ACHN (cell line): ENCODE measurements around the gene CORO1C.

ENCODE experiments used
- DNase-seq: peaks from one replicate; pipeline ENCODE4 v3.0.0-alpha.2; 2015
- in situ Hi-C: cut with HindIII; loops from 2 replicates; pipeline ENCODE4 v1.10.0; 2017; ENCODE audit warnings: low sequenced_read_pairs, low pct_ligation_motif_present, low pct_unique_long_range_greater_than_20kb

CORO1C gene

GRCh38 chr12:108605000-108605689 is 126.2 kb downstream of the CORO1C start:
- peak; percentile 90 for DNase-seq
- in situ Hi-C loops = no loop called here

- no peak for DNase-seq
- in situ Hi-C loops = no loop called here
Measured at GRCh38 chr12:108604208-108604941, 126.9 kb downstream of the CORO1C start.

DNA sequence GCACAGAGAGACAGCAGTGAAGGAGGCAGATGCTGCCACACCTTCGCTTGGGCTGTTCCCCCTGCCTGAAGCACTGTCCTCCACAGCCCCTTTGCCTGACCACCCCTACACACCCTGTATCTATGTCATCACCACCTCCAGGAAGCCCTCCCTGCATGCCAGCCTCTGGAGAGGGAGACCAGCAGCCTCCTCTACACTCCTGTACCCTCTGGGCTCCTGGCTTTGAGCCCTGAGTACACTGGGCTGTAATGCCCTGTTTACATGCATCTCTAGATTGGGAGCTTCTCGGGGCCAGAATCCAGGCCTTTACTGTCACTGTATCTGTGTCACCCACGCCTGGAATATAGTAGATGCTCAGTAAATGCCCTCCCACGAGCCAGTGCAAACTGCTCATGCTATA is 127.6 kb downstream of the CORO1C start:
- in situ Hi-C loops = no loop called here

DNA sequence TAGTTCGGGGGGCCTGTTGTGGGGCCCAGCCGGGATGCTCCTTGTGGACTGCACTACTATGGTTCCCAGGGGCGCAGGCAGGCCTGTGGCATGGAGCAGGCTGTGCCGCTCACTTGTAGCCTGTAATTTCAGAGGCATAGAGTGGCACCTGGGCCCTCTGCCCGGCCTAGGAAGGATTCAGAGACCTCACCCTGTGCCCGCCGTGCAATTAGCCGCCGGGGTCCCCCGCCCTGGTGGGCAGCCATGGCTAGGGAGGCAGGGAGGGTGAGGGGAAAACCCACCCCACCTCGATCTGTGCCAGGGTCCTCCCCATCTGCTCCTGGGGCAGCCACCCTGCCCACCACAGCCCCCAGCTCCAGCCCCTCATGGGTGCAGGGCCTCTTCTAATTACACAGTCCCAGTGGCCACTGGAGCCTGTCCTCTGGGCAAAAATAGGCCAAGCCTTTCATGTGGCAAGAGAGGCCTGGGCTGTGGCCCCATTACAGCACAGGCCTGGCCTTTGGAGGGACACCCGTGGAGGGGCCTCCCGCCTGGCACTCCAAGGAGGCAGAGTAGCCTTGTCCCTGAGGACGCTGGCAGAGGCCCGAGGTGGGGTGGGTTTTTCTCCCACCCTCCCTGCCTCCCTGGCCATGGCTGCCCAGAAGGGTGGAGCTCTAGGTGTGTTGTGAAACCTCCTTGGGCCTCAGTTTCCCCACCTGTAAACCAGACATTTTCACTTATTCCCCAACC is 128.2 kb downstream of the CORO1C start:
- in situ Hi-C loops = no loop called here

More for the DNA sequence above, 127.6 kb downstream of the CORO1C start:
- DNase-seq = no peak

DNA sequence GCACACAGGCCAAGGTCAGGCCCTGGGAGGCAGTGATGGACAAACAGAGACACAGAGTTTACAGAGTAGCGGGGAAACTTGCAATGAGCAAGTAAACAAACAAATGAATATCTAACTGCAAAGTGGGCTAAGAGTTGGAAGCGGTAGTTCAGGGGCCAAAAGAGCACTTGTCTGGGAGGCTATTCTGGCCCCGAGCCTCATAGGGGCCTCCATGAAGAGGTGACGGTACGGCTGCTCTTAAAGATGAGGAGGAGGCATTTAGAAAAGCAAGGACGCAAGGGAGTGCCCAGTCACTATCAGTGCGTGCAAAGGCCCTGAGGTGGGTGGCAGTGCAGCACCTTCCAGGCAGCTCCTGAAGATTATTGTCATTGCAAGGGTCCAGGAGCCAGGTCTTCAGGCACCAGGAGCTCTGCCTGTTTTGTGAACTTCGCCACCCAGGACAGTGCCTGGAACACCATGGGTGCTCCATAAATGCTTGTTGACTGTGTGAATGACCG is 129.1 kb downstream of the CORO1C start:
- no peak for DNase-seq
- in situ Hi-C loops = no loop called here

More for the DNA sequence above, 128.2 kb downstream of the CORO1C start:
- DNase-seq = no peak

DNA sequence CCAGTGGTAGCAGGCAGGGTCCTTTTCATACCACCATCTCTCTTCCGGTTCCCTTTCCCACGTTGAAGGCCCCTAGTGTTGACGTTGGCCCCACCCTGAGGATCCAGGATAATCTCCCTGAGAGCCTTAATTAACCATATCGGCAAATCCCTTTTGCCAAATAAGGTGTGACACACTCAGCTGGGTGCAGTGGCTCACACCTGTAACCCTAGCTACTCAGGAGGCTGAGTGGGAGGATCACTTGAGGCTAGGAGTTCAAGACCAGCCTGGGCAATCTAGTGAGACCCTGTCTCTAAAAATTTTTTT is 130.7 kb downstream of the CORO1C start:
- in situ Hi-C loops = no loop called here
- no peak for DNase-seq

GRCh38 chr12:108599948-108600701 is 131.2 kb downstream of the CORO1C start:
- no peak for DNase-seq
- in situ Hi-C loops = no loop called here

GRCh38 chr12:108599541-108599940 is 131.8 kb downstream of the CORO1C start:
- no peak for DNase-seq
- in situ Hi-C loops = no loop called here

DNA sequence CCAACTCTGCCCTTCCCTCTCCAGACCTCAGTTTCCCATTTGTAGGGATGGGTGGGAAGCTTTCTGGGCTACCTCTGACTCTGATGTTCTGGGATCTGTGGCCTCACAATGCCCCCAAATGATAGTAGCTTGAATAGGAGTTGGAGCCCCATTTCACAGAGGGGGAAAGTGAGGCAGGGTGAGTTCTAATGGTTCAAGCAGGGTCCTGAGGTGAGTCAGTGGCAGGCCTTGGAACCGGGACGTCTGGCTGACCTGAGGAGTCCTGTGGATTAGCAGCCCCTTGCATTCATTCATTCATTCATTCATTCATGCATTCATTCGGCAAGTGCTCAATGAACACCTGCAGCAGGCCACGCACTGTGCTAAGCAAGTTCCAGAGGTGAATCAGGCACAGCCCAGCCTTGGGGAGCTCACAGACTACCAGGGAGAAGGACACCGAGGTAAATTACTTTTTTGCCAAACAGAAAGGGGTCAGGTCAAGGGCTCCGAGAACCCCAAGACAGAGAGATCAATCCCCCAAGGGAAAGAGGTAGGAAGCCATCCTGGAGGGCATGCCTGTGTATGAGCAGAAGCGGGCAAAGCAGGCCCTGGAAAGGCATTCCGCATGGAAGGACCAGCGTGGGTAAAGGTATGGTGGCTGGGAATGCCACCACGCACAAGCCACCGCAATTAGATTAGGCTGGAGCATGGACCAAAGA is 132.6 kb downstream of the CORO1C start:
- DNase-seq = no peak
- in situ Hi-C loops = no loop called here

GRCh38 chr12:108597559-108598471 is 133.5 kb downstream of the CORO1C start, which contains the start of gene TMEM119:
Gene TMEM119 (minus strand): TSS chr12:108598084. CDS start chr12:108592383, 5,701 bp downstream.
- no peak for DNase-seq

DNA sequence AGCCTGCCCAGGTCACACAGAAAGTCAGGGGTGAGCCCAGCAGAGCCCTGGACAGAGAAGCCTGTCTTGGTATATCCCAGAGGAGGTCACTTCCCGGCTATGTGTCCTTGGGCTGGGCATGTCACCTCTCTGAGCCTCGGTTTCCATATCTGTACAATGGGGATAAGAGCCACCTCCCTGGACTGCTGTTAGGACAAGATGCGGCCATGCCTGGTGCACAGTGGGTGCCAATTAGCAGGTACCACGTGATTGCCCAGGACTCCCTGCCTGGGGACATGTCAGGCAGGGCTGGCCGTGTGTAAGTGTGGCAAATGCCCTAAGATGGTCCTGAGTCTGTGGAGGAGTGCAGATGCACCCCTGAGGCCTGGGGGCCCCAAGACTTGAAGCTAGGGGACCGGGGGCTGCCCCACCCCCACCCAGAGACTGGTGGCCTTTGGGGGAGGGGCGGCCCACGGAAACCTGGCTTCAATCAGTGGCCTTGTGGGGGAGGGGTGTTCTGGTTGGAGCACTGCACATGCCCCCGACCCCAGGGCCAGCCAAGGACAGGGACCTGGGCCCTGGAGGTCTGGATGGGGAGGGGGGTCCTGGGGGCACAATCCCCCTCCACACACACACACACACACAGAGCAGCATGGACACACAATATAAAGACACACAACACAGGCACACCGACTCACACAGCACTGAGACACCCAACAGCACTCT is 134.3 kb downstream of the CORO1C start:
- in situ Hi-C loops = no loop called here
- no peak for DNase-seq

More at GRCh38 chr12:108597559-108598471, 133.5 kb downstream of the CORO1C start, which contains the start of gene TMEM119:
- in situ Hi-C loops = no loop called here

DNA sequence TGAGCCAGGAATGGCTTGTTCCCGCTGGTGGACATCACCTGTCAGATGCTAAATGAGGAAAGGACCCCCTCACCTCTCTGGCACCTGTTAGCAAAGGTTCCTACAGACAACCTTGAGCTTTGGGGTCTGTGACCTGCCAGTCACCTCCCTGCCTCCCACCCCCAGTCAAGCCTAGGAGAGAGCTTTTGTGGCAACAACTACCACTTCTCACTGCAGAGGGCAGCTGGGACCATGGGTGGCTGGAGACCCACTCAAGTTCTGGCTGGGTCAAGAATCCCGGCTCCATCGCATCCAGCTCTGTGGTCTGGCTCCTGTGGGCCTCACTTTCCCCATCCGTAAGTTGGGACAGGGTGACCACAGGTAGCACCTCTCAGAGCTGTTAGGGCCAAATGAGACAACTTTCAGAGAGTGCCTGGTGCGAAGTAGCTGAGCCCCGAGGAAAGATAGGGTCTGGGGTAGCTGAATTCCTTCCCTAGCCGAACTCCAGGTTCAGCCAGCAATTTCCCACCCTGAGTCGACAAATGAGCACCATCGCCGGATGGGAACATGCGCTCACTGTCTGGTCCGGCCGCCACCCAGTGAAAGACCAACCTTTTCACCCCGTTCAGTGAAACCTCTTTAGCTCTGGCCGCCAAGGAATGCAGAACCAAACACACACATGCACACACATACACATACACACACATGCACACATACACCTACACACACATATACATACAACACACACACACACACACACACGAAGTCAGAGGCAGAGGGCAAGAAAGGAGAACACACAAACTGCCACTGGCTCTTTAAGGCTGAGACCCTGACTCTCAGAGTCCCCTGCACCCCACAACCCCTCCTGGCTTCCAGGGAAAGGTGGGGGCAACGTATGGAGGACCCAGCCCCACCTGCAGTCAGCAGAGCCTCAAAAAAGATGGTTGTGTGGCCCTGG is 135.3 kb downstream of the CORO1C start:
- in situ Hi-C loops = no loop called here
- DNase-seq = no peak
